Spleen (tissue), 7 donors: ENCODE data around the gene SLC35G2.

Source experiments
- CTCF ChIP-seq, 11 experiments: fragments of 200-600 bp in 7 of 11; fragments of 450-650 bp in 4 of 11; sonication (generic) in 4 of 11; IDR thresholded peaks in 8 of 11; conservative IDR thresholded peaks in 3 of 11; 1 replicate in 7 of 11; 2 replicates in 4 of 11; pipeline versions ENCODE4 v1.4.0 to v1.8.0; 2016 to 2021; ENCODE audit warnings: antibody characterized with exemption in 11 of 11, inconsistent platforms in 4 of 11, mild to moderate bottlenecking in 1 of 11
- POLR2A ChIP-seq, 3 donors: fragments of 450-650 bp; IDR thresholded peaks; one replicate each; pipeline ENCODE4 v1.5.1; 2017; ENCODE audit warnings: antibody characterized with exemption in 3 of 3, mild to moderate bottlenecking in 1 of 3
- POLR2AphosphoS5 ChIP-seq, 3 donors: sonication (generic); formaldehyde crosslinking; IDR thresholded peaks; one replicate each; pipeline ENCODE4 v1.5.1; 2017; ENCODE audit warnings: antibody characterized with exemption in 3 of 3
- donor health status: DM: no; HTN: no; CAD: no; lungs with moderate emphysema.
- donor health status: DM: no; HTN: no; CAD: no.
- donor health status: DM: no; HTN: no; CAD: no.

- TF ChIP-seq CTCF (IDR thresholded peaks at IDR 0.05 in 8 of 11, conservative IDR thresholded peaks at IDR 0.05 in 3 of 11) (no peak), POLR2A (IDR thresholded peaks at IDR 0.05) (no peak), POLR2AphosphoS5 (IDR thresholded peaks at IDR 0.05) (no peak)
These were observed 40.1 kb upstream of the SLC35G2 start for GRCh38 chr3:136778865-136779264.
